Measurements from ENCODE around the gene ZBED4.

DNA sequence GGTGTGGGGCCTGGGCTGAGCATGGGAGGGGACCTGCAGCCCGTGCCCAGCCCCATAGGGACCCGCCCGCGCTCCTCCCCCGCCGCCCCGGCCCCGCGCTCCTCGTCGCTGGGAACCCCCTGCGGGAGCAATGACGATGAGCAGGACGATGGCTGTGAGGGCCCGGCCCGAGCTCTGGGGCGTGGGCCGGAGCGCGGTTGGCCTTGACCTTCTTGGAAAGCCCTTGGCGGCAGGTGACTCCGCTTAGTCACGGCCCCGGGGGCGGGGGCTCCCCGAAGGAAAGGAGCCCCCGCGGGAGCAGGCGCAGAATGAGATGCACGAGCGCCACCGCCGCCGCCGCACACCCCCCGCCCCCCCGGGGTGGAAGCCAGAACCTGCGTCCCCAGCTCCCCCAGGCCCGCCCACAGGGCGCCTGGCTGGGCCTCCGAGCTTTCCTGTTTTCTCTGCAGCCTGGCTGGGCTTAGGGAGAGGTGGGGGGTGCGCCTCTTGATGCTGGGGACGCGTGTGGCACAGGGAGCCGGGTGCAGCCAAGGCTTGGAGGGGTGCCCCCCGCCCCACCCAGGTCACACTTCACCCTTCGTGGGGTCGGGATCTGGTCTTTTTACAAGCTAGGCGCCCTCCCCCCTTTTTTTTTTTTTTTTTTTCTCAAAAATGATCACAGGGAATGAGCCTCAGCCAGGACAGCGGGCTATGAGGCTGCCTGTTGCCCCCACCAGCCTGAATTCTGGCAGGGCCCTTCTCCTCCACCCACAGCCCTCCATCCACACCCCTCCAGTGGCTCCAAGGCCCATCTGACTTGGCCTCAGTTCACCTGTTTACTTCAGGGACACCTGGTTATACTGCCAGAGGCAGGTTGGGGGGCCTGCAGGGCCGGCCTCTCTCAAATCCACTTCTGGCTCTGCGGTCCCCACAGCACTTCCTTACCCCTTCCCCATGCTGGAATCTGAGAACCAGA, 82.7 kb downstream of the ZBED4 start:
- TF ChIP-seq, protein P1, sequence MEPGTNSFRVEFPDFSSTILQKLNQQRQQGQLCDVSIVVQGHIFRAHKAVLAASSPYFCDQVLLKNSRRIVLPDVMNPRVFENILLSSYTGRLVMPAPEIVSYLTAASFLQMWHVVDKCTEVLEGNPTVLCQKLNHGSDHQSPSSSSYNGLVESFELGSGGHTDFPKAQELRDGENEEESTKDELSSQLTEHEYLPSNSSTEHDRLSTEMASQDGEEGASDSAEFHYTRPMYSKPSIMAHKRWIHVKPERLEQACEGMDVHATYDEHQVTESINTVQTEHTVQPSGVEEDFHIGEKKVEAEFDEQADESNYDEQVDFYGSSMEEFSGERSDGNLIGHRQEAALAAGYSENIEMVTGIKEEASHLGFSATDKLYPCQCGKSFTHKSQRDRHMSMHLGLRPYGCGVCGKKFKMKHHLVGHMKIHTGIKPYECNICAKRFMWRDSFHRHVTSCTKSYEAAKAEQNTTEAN (CRISPR knock-in tag; conservative IDR thresholded peaks at IDR 0.05): no peak; the same call in none of the 2 replicates
- TF ChIP-seq, protein P2, sequence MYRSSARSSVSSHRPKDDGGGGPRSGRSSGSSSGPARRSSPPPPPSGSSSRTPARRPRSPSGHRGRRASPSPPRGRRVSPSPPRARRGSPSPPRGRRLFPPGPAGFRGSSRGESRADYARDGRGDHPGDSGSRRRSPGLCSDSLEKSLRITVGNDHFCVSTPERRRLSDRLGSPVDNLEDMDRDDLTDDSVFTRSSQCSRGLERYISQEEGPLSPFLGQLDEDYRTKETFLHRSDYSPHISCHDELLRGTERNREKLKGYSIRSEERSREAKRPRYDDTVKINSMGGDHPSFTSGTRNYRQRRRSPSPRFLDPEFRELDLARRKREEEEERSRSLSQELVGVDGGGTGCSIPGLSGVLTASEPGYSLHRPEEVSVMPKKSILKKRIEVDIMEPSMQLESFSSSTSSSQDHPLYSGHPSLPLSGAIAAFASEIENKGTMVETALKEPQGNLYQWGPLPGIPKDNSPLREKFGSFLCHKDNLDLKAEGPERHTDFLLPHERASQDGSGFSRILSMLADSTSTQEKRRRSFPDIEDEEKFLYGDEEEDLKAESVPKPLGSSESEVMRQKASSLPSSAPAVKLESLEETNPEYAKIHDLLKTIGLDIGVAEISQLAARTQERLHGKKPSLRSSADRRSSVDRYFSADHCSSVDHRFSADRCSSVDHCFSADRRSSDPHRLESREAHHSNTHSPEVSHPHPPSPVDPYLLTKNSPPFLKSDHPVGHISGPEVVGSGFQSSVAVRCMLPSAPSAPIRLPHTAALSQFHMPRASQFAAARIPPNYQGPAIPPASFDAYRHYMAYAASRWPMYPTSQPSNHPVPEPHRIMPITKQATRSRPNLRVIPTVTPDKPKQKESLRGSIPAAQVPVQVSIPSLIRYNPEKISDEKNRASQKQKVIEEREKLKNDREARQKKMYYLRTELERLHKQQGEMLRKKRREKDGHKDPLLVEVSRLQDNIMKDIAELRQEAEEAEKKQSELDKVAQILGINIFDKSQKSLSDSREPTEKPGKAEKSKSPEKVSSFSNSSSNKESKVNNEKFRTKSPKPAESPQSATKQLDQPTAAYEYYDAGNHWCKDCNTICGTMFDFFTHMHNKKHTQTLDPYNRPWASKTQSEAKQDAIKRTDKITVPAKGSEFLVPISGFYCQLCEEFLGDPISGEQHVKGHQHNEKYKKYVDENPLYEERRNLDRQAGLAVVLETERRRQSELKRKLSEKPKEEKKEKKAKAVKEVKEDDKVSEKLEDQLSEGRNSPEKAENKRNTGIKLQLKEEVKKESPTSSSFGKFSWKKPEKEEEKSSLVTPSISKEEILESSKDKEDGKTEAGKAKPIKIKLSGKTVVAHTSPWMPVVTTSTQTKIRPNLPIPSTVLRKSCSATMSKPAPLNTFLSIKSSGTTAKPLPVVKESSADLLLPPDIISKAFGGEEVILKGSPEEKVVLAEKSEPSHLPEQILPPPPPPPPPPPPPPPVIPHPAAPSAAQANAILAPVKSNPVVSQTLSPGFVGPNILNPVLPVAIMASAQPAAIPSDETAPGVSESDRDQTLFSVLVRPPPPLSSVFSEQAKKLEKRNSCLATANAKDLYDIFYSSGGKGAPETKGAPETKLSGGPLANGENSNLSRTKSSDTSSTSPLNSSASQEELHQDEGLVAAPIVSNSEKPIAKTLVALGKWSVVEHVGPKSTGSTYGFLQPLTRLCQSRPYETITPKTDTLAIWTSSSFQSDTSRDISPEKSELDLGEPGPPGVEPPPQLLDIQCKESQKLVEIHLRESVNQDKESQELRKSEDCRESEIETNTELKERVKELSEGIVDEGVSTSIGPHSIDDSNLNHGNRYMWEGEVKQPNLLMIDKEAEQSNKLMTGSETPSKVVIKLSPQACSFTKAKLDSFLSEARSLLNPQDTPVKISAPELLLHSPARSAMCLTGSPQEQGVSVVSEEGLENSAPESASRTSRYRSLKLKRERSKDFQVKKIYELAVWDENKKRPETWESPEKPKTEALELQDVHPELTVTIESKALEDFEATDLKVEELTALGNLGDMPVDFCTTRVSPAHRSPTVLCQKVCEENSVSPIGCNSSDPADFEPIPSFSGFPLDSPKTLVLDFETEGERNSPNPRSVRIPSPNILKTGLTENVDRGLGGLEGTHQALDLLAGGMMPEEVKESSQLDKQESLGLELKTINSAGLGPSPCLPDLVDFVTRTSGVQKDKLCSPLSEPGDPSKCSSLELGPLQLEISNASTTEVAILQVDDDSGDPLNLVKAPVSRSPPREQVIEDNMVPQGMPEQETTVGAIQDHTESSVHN (CRISPR knock-in tag; IDR thresholded peaks at IDR 0.05): no peak
- TF ChIP-seq TCF7L2 (IDR thresholded peaks at IDR 0.05; ENCODE audit: low read depth, low read length) (no peak), ARID2 (CRISPR knock-in tag; IDR thresholded peaks at IDR 0.05; ENCODE audit: borderline replicate concordance) (no peak), NFIC (IDR thresholded peaks at IDR 0.05; ENCODE audit: low read length) (no peak), MAFF (IDR thresholded peaks at IDR 0.05; ENCODE audit: low read depth, low read length) (no peak)
- TF ChIP-seq, protein P3, sequence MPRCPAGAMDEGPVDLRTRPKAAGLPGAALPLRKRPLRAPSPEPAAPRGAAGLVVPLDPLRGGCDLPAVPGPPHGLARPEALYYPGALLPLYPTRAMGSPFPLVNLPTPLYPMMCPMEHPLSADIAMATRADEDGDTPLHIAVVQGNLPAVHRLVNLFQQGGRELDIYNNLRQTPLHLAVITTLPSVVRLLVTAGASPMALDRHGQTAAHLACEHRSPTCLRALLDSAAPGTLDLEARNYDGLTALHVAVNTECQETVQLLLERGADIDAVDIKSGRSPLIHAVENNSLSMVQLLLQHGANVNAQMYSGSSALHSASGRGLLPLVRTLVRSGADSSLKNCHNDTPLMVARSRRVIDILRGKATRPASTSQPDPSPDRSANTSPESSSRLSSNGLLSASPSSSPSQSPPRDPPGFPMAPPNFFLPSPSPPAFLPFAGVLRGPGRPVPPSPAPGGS (CRISPR knock-in tag; IDR thresholded peaks at IDR 0.05): 0 out of 2 replicates have a peak, but pooled peaks have one; percentile 26
- TF ChIP-seq, protein P4, sequence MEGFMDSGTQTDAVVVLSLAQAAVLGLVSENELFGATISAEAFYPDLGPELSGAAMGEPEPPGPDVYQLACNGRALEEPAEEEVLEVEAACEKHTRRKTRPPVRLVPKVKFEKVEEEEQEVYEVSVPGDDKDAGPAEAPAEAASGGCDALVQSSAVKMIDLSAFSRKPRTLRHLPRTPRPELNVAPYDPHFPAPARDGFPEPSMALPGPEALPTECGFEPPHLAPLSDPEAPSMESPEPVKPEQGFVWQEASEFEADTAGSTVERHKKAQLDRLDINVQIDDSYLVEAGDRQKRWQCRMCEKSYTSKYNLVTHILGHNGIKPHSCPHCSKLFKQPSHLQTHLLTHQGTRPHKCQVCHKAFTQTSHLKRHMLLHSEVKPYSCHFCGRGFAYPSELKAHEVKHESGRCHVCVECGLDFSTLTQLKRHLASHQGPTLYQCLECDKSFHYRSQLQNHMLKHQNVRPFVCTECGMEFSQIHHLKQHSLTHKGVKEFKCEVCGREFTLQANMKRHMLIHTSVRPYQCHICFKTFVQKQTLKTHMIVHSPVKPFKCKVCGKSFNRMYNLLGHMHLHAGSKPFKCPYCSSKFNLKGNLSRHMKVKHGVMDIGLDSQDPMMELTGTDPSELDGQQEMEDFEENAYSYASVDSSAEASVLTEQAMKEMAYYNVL (CRISPR knock-in tag; IDR thresholded peaks at IDR 0.05; ENCODE audit: borderline replicate concordance): peak; percentile 53; the same call in 1 of the 2 replicates

Data from HepG2 (cell line).